M059J (cell line): Measurements from ENCODE around the gene SAMD4A. TPM values are rescaled to one million over a fixed set of nuclear protein-coding genes. Genes with fewer than 3 reads are reported as not detected.
"Not testable (repeated sequence)": the region's sequence is repeated elsewhere in the genome, so short reads cannot be mapped to it uniquely, and the experiment has no call there.

ENCODE experiments used
- DNase-seq: peaks from one replicate; pipeline ENCODE4 v3.0.0-alpha.2; 2012; ENCODE audit warnings: low read depth
- total RNA-seq: library from RNA; depleted of rRNA; stranded (reverse); fragments of >200 nt; shearing (Covaris generic); gene quantifications from 2 replicates; pipeline ENCODE4 v1.2.3, GENCODE V29; 2014

The SAMD4A gene
- total RNA-seq, 1 experiment from 2014 or later, result 7.7 TPM

DNA sequence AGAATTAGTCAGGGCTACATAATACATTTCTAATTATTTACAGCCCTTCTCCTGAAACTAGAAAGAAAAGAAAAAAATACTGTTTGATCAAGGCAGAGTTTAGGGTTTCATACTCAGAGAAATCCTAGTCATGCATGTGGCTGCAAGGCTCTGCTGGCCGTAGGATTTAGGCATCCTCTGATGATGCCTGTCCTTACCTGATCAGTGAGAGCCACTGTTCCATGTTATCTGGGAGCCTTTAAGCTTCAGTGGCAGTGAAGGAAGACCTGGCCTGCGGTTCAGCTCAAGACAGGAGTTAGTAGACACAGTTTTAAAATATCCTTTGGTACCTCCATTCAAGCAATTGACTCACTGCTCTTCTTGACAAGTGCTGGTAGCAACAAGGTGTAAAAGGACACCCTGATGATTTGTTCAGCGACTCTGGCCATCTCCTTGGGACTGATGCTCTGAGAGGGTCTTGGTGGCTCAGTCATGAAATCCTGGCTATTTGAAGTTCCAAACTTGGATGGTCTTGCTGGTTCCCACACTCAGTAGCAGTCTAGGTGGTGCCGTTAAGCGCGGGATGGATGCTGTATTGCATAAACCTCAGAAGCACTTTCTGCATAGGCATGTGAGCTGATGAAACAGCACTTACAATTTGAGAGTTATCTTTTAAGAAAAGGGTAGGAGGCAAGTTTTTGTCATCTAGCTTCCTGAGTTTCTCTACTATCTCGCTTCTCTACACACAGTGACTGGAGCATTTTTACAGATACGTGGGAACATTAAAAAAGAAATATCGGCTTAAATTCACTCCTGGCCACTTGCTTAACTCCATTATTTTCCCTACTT, 162.0 kb downstream of the SAMD4A start:
- no peak for DNase-seq

DNA sequence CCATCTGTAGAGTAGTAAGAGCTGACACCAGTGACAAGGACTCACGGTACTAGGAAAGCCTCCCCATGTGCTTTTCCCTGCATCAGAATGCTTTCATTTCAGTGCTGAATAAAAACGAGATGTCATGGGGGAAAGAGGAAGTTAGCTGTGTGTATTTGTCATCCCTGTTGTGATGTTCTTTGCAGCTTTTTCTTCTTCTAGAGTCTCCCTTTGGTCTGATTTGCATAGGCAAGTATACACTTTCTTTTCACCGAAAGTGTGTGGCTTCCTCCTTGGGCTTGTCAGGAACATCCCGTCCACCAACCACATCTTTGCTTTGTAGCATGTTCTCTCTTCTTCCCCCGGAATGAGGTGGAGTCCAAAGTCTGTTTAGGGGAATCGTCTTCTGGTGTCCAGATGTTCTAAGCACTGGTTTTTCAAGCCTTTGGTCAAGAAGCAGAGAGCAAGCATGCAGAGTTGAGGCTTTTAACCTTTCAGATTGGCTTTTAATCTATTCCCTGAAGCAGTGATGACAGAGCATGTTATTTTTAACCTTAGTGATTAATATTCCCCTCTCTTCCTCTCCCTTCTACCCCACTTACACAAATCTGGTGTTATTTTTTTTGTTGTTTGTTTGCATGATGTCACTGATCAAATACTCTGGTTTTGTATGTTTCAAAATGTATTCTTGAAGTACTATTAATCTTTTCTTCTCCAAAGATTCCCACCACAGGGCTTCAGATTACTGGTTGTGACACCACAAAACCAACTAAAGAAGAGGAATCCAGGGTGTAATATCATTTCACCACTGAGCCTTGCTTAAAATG, 163.4 kb downstream of the SAMD4A start:
- DNase-seq, result peak; percentile 9

DNA sequence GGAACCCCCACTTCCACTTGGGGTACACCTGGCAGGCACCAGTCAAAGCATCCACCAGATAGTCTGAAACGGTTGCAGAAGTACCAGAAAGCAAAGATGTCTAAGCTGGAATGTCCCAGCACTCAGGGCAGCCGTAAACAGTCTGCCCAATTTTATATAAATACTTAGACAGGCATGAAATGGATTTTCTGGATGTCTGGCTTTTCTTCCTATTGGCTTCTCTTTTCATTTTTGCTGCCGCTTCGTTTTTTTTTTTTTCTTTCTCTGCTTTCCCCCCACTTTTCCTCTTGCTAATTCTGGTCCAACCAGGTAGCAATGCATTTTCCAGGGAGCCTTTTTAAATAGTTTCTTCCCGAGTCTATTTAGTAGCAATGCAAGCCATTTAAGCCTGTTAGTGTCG, 168.0 kb downstream of the SAMD4A start:
- no peak for DNase-seq

DNA sequence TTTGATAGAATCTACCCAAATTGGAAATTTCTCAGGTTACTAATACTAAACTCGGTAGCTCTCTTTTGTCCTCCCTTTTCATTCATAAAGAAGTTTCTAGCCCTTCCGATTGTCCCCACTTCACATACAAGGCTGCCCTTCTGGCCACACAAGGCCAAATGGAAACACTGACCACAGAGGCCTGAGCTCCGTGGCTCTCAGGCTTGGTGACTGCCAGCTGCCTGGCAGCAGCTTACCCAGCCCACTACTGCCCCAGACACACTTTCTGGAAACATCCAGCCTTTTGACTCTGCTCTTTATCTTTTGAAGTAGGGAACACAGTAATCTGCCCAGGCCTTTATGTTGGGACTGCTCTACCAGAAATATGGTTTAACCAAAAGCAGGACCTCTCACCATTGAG, 168.5 kb downstream of the SAMD4A start:
- DNase-seq, result no peak

DNA sequence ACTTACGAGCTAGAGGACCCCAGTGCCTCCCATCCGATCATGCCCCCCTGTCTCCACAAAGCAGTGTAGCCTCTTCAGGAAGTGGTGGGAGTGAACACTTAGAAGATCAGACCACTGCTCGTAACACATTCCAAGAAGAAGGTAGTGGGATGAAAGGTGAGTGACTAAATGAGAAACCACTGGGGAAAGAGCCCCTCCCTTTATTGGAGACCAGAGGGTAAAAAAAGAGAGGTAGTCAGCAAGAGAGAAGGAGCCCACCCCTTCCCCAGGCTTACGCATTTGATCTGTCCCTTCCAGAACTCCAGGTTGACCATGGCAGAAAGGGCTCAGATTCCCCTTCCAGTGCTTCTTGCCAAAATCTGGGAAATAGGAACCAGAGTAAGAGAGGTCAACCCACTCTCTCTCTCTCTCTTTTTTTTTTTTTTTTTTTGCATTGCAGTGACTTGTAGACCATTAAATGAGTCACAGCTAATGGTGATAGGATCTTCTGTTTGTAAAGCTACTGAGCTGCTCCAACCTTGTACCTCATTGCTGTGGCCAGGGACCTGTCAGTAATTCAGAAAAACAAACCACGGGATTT, 170.3 kb downstream of the SAMD4A start:
- DNase-seq, result peak; percentile 87

DNA sequence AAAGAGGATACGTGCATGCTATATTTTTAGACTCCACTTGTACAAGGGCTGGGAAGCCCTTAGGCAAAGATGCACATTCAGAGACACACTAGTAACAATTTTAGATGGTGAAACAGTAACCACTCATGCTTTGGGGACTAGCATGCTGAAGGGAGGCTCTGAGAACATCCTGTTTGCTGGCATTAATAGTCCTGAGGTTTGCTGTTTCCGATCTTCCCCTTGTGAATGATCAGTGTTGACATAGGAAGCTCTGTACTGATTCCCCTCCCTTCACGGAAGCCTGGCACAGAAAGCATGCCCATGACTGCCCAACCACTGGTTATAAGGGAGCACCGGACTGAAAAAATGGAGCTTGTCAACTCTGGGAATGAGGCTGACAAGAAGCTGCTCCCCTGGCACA, 171.1 kb downstream of the SAMD4A start:
- DNase-seq, result peak; percentile 33

DNA sequence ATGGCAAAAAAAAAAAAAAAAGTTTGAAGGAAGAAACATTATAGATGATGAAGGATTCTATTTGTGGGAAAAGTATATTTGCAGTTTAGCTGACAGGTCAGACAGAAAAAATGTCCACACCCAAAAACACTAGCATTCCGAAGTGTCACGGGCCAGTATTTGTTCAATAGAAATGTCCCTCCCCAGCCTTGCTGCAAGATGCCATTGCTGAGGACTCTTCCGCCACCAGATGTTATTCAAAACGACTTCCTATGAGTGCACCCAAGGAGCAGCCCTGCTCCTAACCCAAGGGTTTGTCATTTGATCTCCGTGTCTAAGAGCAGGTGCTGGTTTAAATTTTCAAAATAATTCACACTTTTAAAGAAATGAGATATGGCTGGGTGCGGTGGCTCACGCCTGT, 172.6 kb downstream of the SAMD4A start:
- DNase-seq, result no peak

DNA sequence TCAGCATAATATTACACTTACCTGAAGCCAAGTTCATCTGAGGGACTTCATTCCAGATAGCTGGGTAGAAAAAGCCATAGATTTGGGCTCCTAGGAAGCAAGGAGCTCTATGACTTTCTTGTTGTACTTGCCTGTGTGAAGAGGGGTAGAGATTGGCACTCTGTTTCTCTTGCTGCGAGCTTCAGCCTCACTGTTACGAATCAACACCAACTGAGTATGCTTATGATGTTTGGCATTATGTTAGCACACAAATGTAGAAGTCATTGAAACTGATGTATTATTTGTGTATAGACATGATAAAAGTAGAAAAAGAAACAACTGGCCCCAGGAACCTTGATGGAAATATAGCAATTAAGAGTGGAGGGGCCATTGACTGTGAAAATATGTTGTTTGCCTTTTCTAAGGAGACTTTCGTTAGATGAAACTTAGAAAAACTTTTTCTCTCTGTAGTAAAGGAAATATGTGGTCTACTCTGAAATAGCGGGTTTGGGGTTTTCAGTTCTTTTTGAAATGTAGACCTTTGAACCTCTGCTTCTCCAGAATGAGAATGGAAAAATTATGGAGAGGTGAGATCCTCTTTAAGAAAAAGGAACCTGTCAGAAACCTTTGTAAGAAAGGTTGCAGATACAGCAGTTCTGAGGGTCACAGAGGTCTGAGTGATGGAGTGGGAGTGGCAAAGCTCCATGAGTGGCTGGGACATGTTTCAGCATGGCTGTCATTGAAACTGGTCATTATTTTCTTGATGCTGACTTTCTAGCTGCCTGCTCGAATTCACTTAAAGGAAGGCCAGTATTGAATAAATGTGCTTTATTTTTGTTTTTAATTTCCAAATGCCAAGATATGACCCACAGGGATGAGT, 175.8 kb downstream of the SAMD4A start:
- no peak for DNase-seq

DNA sequence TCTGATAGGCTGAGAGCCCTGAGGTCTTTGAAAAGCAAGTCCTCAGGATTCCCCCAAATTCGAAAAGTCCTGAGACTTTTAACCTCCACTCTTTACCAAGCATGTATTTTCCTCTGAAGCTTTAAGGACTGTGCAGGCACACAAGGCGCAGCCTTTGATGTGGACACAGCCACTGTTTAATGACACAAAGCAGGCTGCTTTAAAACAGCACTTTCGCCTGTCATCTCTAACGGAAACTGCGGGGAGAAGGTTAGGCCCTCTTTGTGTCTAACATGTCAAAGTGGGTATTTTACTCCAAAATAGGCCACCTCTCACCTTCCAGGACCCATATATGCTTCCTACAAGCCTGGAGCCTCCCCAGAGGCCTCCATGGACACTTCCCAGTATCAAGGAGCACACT, 176.5 kb downstream of the SAMD4A start:
- DNase-seq, result no peak

DNA sequence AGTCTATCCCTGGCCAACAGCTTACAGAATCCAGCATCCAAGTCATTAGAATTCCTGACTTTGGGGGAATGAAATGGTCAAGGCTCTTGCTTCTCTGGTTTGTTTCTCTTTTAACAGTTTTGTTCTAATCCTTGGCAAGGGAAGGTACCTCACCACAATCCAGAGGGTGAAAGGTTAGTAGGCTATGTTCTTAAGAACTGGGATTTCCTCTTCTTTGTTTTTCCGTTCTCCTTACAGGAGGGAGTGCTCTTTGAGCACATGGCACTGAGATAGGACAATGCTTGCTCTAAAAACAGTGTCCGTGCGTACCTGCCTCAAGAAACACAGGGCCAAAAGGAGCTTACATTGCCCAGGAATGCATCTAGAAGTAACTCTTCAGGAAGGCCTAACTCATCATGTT, 179.1 kb downstream of the SAMD4A start:
- no peak for DNase-seq

DNA sequence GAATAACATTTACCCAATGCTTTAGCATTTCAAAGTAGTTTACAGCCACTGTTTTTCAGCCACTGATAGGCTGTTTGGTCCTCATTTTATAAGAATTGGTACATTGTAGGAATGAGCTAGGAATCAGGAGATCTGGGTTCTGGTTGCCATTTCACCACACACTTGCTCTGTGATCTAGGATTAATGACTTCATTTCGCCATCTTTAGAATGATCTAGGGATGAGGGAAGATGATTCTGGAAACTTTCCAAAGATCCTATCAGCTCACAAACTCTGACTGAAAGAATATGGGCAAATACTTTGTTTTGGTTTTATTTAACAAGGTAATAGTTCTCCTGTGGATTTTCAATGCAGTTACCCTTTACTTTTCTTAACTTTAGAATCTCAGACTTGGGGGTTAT, 180.7 kb downstream of the SAMD4A start:
- DNase-seq, result no peak

DNA sequence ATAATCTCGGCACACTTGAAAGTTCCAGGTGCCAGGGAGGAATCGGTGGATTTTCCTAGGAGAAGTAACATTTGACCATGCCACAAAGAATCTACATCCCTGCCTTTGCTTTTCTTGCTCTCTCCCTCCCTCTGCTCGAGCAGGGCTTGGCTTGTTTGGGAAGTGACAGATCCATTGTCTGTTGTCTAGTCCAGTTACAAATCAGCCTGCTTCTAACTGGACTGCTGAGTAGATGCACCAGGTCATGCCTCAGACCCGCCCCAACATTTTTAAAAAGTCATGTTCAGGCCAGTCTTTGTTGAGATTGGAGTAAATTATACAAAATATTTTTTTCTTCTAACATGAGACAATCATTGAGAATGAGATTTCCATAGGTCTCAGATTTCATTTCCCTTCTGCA, 182.3 kb downstream of the SAMD4A start:
- no peak for DNase-seq

DNA sequence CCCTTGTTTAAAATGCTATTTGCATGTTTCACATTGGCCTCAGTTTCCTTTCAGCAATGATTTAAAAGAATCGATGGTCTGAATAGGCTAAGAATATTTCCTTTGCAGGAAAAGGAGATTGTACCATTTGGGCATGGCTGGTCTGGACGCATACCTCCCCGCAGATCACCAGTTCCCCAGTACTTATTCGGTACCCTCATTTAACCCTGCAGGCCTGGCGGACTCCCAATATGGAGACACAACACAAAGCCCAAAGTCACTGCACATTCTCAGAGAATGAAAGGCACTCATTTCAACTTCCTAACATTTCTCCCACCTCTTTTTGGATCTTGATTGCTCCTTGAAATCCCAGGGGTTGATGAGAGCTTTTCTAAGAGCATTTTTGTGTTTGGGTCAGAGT, 182.8 kb downstream of the SAMD4A start:
- no peak for DNase-seq

DNA sequence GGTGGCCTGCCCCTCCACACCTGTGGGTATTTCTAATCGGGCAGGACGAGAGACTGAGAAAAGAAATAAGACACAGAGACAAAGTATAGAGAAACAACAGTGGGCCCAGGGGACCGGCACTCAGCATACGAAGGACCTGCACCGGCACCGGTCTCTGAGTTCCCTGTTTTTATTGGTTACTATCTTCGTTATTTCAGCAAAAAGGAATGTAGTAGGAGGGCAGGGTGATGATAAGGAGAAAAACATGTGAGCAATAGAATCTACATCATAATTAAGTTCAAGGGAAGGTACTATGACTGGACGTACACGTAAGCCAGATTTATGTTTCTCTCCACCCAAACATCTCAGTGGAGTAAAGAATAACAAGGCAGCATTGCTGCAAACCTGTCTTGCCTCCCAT, 185.7 kb downstream of the SAMD4A start:
- DNase-seq, result not testable (repeated sequence)

DNA sequence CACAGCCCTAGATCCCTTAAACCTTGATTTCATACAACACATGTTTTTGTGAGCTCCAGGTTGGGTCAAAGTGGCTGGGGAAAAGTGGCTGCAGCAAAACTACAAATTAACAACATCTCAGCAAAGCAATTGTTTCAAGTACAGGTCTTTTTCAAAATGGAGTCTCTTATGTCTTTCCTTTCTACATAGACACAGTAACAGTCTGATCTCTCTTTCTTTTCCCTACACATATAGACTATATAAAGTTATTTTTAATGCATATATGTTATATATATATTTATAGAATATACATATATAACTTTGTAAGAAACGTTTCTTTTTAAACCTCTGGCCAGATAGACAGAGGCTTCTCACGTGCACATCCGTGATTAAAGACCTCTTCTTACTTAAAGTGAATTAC, 186.5 kb downstream of the SAMD4A start:
- DNase-seq, result not testable (repeated sequence)

DNA sequence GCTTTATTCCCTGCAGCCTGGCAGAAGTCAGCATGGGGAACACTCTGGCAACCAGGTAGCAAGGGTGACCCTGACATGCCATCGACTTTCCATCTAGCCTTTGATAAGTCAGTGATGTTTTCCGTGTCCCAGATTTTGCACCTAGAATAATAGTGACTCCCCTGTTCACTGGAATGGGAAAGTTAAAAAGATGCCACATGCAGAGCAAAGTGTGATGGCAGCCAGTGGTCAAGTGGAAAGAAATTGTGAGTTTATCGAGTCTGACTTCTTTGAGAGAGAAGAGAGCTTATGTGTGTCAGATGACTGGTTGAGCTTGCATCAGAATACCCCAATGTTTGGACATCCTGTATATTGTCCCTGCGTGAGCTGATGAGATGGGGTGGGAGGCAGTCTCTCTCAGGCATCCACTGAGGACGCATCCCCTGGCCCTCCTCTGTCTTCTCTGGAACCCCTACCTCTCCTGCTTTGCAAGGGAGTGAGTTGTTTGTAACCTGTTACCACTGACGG, 187.2 kb downstream of the SAMD4A start:
- DNase-seq, result no peak

DNA sequence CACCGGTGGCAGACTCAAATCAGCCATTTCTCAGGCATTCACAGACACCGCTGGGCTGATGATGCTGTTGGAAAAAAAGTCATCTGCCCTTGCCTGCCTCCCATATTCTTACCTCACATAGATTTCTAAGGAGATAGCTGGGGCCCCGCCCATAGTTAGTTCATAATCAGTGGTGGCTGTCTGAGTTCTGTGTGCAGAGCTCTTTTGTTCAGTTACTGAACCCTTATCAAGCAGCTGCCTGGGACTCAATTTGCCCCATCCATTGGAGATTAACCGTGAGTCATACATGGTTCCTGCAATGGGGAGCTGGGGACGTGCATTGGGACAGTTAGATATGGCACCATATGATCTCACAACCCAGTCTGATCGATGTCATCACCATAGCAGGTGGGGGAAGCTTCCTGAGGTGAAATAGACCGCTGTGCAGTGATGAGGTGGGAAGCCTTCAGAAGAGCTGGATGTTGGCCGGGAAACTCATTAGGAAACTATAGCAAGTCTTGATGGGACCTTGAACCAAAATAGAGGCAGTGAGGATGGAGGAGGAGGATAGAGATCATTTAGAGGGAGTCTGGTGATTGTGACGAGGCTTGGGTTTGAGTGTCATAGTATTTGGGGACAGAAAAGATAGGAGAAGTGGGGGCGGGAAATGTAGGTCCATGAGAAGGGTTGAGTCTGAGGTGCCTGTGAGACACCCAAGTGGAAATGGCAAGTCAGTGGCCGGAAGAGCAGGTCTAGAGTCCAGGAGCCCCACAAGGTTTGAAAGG, 187.9 kb downstream of the SAMD4A start:
- DNase-seq, result no peak

DNA sequence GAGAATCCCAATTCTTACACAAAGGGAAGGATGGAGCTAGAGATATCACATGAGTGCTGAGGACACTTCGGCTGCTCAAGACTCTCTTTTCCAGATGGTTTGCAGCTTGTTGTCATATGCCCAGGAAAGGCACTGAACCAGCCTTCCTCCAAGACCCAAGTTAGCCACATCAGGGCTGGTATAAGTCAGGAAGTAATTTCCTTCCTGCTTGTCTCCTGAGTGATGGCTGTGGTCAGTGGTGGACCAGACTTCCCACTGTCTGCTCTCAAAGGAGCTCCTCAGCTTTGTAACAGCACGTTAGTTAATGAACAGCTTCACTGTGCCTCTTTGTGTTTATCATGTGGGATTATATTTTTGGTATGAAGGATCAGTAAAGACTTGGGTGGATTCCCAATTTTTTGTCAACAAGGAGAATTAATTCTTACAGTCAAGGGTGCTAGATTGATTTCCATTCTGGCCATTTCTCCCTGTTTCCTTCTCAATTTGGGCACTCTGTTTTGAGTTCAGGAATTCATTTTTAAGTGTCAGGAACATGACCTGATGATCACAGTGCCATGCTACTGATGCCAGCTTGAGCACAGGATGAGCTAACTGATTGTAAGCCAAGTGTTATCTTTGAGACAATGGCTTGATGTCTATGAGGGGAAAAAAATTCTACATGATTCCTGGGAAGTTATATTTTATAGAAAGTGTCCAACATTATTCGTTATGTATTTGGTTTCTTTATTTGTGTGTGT, 189.9 kb downstream of the SAMD4A start:
- no peak for DNase-seq

DNA sequence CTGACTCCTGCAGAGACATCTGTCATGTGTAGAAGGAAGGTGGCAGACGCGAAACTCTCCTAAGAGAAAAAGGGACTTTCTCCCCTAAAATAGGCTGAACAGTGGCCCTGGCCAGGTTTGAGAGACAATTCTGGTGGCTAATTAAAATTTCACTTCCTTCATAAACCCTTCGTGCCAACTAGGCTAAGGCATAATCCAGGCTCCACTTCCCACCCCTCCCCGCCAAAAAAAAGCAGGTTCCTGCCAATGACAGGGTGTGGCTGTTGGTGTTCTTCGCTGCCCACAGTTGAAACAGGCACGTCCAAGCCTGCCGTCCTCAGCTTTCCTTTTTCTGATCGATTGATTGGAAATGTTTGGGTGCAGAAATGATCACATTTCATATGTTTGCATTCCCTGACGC, 191.1 kb downstream of the SAMD4A start:
- DNase-seq, result no peak

DNA sequence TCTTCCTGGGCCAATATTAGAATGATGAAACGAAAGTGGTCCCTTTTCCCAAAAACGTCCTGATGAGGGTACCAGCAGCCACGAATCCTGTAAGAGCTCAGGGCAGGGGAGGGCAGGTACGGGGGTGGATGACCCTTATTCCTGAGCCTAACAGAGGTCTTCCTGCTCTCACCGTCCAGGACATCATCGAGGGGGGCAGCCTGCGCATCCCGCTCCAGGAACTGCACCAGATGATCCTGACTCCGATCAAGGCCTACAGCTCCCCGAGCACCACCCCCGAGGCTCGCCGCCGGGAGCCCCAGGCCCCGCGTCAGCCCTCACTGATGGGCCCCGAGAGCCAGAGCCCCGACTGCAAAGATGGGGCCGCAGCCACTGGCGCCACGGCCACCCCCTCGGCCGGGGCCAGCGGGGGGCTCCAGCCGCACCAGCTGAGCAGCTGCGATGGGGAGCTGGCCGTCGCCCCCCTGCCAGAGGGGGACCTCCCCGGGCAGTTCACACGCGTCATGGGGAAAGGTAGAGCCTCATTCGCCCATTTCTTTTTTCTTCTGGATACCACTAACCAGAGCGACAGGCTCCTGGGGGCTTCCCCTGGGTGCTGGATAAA, 193.2 kb downstream of the SAMD4A start:
- DNase-seq, result no peak
